ENCODE data around the gene TBC1D4.

TBC1D4 gene

DNA sequence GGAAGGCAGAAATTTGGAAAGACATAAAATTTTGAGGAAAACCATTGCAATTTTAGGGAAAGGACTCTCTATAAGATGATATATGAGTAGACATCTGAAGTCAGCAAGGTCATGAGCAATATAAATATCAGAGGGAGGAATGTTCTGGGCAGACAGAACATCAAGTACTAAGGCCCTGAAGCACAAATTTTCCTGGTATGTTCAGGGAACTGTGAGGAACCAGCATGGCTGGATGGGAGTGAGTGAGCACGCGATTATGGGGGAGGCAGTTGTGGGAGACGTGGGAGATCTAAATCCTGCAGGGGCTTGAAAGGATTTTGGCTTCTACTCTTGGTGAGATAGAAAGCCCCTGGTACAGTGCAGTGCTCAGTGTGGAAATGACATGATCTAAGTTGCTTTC is 112.0 kb downstream of the TBC1D4 start:
- CTCF ChIA-PET = interaction anchor here (1.3 to 5.5 kb wide), 9 partner anchors 9 to 180 kb away, joined by 3 to 56 read pairs (median 11); partner anchors contain the start of genes COMMD6 and TBC1D4
- POLR2A ChIA-PET = no interaction called here
- TF ChIP-seq, protein P1, sequence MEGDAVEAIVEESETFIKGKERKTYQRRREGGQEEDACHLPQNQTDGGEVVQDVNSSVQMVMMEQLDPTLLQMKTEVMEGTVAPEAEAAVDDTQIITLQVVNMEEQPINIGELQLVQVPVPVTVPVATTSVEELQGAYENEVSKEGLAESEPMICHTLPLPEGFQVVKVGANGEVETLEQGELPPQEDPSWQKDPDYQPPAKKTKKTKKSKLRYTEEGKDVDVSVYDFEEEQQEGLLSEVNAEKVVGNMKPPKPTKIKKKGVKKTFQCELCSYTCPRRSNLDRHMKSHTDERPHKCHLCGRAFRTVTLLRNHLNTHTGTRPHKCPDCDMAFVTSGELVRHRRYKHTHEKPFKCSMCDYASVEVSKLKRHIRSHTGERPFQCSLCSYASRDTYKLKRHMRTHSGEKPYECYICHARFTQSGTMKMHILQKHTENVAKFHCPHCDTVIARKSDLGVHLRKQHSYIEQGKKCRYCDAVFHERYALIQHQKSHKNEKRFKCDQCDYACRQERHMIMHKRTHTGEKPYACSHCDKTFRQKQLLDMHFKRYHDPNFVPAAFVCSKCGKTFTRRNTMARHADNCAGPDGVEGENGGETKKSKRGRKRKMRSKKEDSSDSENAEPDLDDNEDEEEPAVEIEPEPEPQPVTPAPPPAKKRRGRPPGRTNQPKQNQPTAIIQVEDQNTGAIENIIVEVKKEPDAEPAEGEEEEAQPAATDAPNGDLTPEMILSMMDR (IDR thresholded peaks at IDR 0.05; ENCODE audit: insufficient read depth, low read length, missing control alignments) = no peak

DNA sequence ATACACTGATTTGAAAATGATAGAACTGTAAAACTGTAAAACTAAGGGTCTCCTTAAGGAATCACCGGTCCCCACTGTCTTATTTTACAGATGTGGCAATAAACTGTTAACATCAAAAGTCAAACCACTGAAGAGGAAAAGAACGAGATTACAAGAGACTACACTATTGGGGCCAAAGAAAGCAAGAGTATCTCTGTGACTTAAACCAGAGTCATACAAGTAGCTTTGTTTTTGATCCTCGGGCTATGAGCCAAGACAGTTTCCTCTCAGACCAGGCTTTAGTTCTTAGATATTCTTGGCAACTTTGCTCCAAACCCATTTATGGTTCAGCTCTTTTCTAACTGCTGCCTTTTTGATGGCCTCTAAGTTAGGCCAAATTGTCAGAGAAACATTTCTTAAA is 113.8 kb downstream of the TBC1D4 start:
- H3K4me3 ChIP-seq (ENCODE audit: low read depth, low read length) = no peak overlapping the region
- TF ChIP-seq, protein P1 (IDR thresholded peaks at IDR 0.05; ENCODE audit: insufficient read depth, low read length, missing control alignments) = no peak
- peak; percentile 75 for DNase-seq (ENCODE audit: low read depth, low spot score)
- CTCF ChIA-PET = interaction anchor here (0.6 to 3.0 kb wide), 10 partner anchors 8 to 167 kb away, joined by 3 to 17 read pairs (median 3); partner anchors contain the start of gene TBC1D4
- POLR2A ChIA-PET = no interaction called here

More for the DNA sequence above, 112.0 kb downstream of the TBC1D4 start:
- no peak overlapping the region for H3K4me3 ChIP-seq (ENCODE audit: low read depth, low read length)
- no peak for DNase-seq (ENCODE audit: low read depth, low spot score)

DNA sequence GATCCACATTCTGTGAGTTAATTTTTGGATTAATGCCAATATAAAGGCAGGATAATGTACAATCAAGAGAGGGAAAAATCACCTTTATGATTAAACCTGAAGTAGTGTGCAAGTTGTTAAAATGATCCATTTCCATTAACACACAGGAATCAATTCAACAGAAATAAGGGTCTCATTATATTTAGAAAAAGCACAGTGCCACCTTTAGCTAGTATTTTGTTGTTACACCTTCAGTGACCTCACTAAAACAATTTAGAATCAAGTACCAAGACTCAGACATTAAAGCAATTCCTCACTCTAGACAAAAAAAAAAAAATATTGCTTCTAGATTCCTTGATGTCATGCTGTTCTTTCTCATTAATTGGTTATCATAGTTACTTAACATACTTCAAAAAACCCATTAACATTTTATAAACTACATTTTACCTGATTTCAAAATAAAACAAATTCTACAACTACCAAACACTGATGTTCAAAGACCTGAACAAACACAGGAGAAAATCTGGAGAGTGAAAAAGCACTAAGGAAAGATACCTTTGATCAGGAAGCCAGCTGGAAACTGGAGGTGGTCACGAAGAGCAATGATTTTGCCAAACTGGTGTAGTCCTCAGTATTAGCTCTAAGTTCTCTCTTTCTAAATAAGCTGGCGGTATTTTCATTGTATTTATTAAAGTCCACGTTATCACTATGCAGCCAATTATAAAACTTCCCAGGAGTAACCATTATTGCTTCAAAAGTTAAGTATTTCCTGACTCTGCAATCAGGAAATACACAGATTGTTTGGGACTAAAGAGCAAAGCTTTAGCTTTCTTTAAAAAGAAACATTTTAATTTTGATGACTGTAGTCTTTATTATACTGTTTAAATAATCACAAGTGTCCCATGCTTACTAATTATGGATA is 115.3 kb downstream of the TBC1D4 start:
- CTCF ChIA-PET = interaction anchor here (0.9 to 2.5 kb wide), 6 partner anchors 9 to 330 kb away, joined by 3 to 17 read pairs (median 4); partner anchors contain the start of gene TBC1D4
- H3K4me3 ChIP-seq (ENCODE audit: low read depth, low read length) = no peak overlapping the region
- no peak for DNase-seq (ENCODE audit: low read depth, low spot score)
- TF ChIP-seq, protein P1 (IDR thresholded peaks at IDR 0.05; ENCODE audit: insufficient read depth, low read length, missing control alignments) = no peak
- POLR2A ChIA-PET = interaction anchor here (1.4 kb wide), 1 partner anchor 115 kb away, joined by 5 read pairs; the partner anchor contains the start of gene TBC1D4

DNA sequence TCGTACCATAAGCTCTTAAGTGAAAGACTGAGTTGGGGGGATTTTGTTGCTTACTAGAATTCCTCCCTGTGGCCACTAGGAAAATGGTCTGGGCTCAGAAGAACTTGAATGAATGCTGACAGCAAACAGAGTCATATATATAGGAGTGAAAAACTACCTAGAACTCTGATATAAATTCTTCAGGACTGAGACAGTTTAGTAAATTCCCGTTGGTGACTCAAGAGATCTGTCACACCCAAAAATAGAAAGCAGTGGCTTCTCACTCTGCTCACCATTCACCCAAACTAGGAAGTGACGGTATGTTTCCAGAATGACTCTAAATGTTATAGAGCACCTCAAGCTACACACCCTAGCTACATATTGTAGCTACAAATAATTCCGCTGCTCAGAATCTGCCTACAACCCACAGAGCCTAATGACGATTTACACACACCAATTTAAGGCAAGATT is 116.2 kb downstream of the TBC1D4 start:
- POLR2A ChIA-PET = interaction anchor here (1.4 kb wide), 1 partner anchor 116 kb away, joined by 5 read pairs; the partner anchor contains the start of gene TBC1D4
- no peak overlapping the region for H3K4me3 ChIP-seq (ENCODE audit: low read depth, low read length)
- no peak for DNase-seq (ENCODE audit: low read depth, low spot score)
- TF ChIP-seq, protein P1 (IDR thresholded peaks at IDR 0.05; ENCODE audit: insufficient read depth, low read length, missing control alignments) = no peak
- CTCF ChIA-PET = interaction anchor here (0.9 to 2.0 kb wide), 4 partner anchors 12 to 172 kb away, joined by 3 to 11 read pairs (median 4); partner anchors contain the start of genes COMMD6 and TBC1D4

DNA sequence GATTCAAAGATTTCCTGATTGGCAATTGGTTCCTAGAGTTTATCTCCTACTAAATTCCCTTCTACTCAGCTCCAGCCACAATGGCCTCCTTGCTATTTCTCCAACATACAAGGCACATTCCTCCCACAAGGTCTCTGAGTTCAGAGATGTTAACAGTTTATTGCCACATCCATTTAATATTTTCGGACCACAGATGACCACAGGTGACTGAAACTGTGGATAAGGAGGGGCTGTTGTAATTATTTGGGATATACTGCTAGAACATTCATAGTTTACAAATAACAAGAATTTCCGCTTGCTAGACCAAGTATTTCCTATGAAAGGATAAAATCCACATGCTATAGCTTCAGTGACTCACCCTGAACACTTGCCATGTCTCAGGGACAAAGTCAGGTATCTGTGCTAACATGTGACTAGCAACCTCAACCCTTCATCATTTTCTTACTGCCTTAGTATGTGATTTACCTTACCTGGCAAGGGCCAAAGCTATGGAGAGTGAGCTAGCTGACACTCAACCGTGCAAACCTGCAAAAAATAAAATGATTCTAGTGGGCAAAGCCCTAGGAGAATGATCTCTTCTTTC is 117.7 kb downstream of the TBC1D4 start:
- TF ChIP-seq, protein P1 (IDR thresholded peaks at IDR 0.05; ENCODE audit: insufficient read depth, low read length, missing control alignments) = no peak
- H3K4me3 ChIP-seq (ENCODE audit: low read depth, low read length) = no peak overlapping the region
- no peak for DNase-seq (ENCODE audit: low read depth, low spot score)
- ChIA-PET POLR2A (no interaction called here), CTCF (interaction anchor here (0.6 to 2.4 kb wide), 3 partner anchors 8 to 140 kb away, joined by 4 to 9 read pairs (median 4); no protein-coding TSS in a partner anchor)
